K562 (cell line): ENCODE data around the gene AVPI1. TPM values are rescaled to one million over a fixed set of nuclear protein-coding genes. Genes with fewer than 3 reads are reported as not detected.

ENCODE experiments used
- CXXC5 ChIP-seq: fragments of 250-450 bp; sonication (Bioruptor Pico); IDR thresholded peaks from 2 replicates; pipeline ENCODE4 v1.8.0; 2022; ENCODE audit warnings: inconsistent platforms, mild to moderate bottlenecking, moderate library complexity
- GATAD2B ChIP-seq: fragments of 450-650 bp; IDR thresholded peaks from 2 replicates; pipeline ENCODE4 v1.6.1; 2017; ENCODE audit warnings: mild to moderate bottlenecking, borderline replicate concordance
- HLTF ChIP-seq: fragments of 450-650 bp; IDR thresholded peaks from 2 replicates; pipeline ENCODE4 v1.6.1; 2016
- KDM1A ChIP-seq, 2 experiments: fragments of 450-650 bp; IDR thresholded peaks; 2 replicates each; pipeline ENCODE4 v1.6.1; 2016; ENCODE audit warnings: mild to moderate bottlenecking in 2 of 2
- KLF6 ChIP-seq: fragments of 250-450 bp; sonication (Bioruptor Pico); IDR thresholded peaks from 2 replicates; pipeline ENCODE4 v1.4.0; 2020; ENCODE audit warnings: mild to moderate bottlenecking, moderate library complexity, borderline replicate concordance
- MEF2A ChIP-seq: IDR thresholded peaks from 2 replicates; pipeline ENCODE4 v1.6.1; 2011; ENCODE audit warnings: low read depth, mild to moderate bottlenecking, low read length, moderate library complexity; ENCODE audit not compliant: control insufficient read depth
- MYC ChIP-seq, 2 experiments: fragments of 250-450 bp in 1 of 2; sonication (Bioruptor Pico) in 1 of 2; IDR thresholded peaks; 2 replicates each; pipeline versions ENCODE4 v1.5.1 to v1.6.1; 2012 to 2021; ENCODE audit warnings: low read depth in 2 of 2, borderline replicate concordance in 1 of 2, improper control_type of control experiment in 1 of 2, low read length in 1 of 2, mild to moderate bottlenecking in 1 of 2, moderate library complexity in 1 of 2
- NCOR1 ChIP-seq: fragments of 450-650 bp; IDR thresholded peaks from 2 replicates; pipeline ENCODE4 v1.6.1; 2016; ENCODE audit warnings: mild to moderate bottlenecking, moderate library complexity
- NEUROD1 ChIP-seq: fragments of 150-350 bp; IDR thresholded peaks from 2 replicates; pipeline ENCODE4 v1.6.1; 2014; ENCODE audit warnings: borderline replicate concordance, low read length, low read depth; ENCODE audit not compliant: partially characterized antibody
- NFE2L1 ChIP-seq: fragments of 450-650 bp; IDR thresholded peaks from 2 replicates; pipeline ENCODE4 v1.6.1; 2016; ENCODE audit warnings: missing genetic modification characterization, low read depth, mild to moderate bottlenecking, missing compliant biosample characterization, moderate library complexity, borderline replicate concordance
- NR1H2 ChIP-seq: sonication (generic); formaldehyde crosslinking; IDR thresholded peaks from 2 replicates; pipeline ENCODE4 v1.4.0; 2020; ENCODE audit warnings: mild to moderate bottlenecking, missing genetic modification reagents
- RHOXF2B ChIP-seq: fragments of 250-450 bp; sonication (Bioruptor Pico); conservative IDR thresholded peaks from 2 replicates; pipeline ENCODE4 v1.5.1; 2021
- SP1 ChIP-seq: sonication (generic); formaldehyde crosslinking; IDR thresholded peaks from 2 replicates; pipeline ENCODE4 v1.8.1; 2022; ENCODE audit warnings: mild to moderate bottlenecking, missing genetic modification reagents
- TCF7L2 ChIP-seq: fragments of 150-350 bp; IDR thresholded peaks from 2 replicates; pipeline ENCODE4 v1.6.1; 2016; ENCODE audit warnings: low read depth, mild to moderate bottlenecking, low read length, moderate library complexity
- TRIM24 ChIP-seq, 2 experiments: fragments of 450-650 bp; IDR thresholded peaks; 2 replicates each; pipeline ENCODE4 v1.6.1; 2016
- ZNF212 ChIP-seq: fragments of 450-650 bp; formaldehyde crosslinking; IDR thresholded peaks from 2 replicates; pipeline ENCODE4 v1.4.0; 2020; ENCODE audit warnings: mild to moderate bottlenecking
- ZNF764 ChIP-seq: fragments of 250-450 bp; sonication (Bioruptor Pico); IDR thresholded peaks from 2 replicates; pipeline ENCODE4 v1.4.0; 2020; ENCODE audit warnings: low read depth, mild to moderate bottlenecking, moderate library complexity
- ZNF830 ChIP-seq: fragments of 250-450 bp; sonication (Bioruptor Pico); IDR thresholded peaks from 2 replicates; pipeline ENCODE4 v1.5.0; 2021; ENCODE audit warnings: mild to moderate bottlenecking
- ZZZ3 ChIP-seq: fragments of 450-650 bp; IDR thresholded peaks from 2 replicates; pipeline ENCODE4 v1.6.1; 2016; ENCODE audit warnings: antibody characterized with exemption, mild to moderate bottlenecking, moderate library complexity
- polyA plus RNA-seq, 8 experiments: library from polyadenylated mRNA; depleted of rRNA in 4 of 8; stranded (reverse) in 5 of 8; unstranded in 3 of 8; fragments of >200 nt; fragmentation: Nextera tagmentation in 2 of 8; fragmentation: Illumina TruSeq in 1 of 8; extraction: Ambion mirVana in 2 of 8; extraction: Trizol in 1 of 8; gene quantifications; 2 replicates each; pipeline versions ENCODE4 v1.2.1 to v1.2.3, GENCODE V29; 2011 to 2014; ENCODE audit warnings: inconsistent platforms in 1 of 8, missing spikeins in 1 of 8
- total RNA-seq, 7 experiments: library from RNA; depleted of rRNA in 6 of 7; stranded (reverse); fragments of >200 nt in 6 of 7; fragmentation: Illumina TruSeq in 2 of 7; extraction: Trizol in 2 of 7; gene quantifications; 2 replicates each; pipeline versions ENCODE4 v1.2.1 to v1.2.3, GENCODE V29; 2011 to 2021; ENCODE audit warnings: low replicate concordance in 1 of 7
- TF ChIP-seq, protein P1 (sequence below): fragments of 450-650 bp; formaldehyde crosslinking; IDR thresholded peaks from 2 replicates; pipeline ENCODE4 v1.4.0; 2020; ENCODE audit warnings: mild to moderate bottlenecking, mixed read lengths
- TF ChIP-seq, protein P2 (sequence below): fragments of 450-650 bp; IDR thresholded peaks from 2 replicates; pipeline ENCODE4 v1.6.1; 2016; ENCODE audit warnings: antibody characterized with exemption
- TF ChIP-seq, protein P3 (sequence below), 2 experiments: fragments of 250-450 bp in 1 of 2; fragments of 450-650 bp in 1 of 2; sonication (Bioruptor Pico) in 1 of 2; IDR thresholded peaks; 2 replicates each; pipeline versions ENCODE4 v1.6.1 to v1.8.0; 2016 to 2021; ENCODE audit warnings: mild to moderate bottlenecking in 2 of 2, moderate library complexity in 2 of 2, missing compliant biosample characterization in 1 of 2, missing genetic modification characterization in 1 of 2
- TF ChIP-seq, protein P4 (sequence below), 2 experiments: fragments of 450-650 bp; IDR thresholded peaks; 2 replicates each; pipeline ENCODE4 v1.6.1; 2016

AVPI1 gene
- total and polyA plus RNA-seq, 9 of the 15 experiments (the other 6 are each of a cell fraction or from before 2014, with no cell fraction given), result 0.90 to 10.4 (median 7.4) TPM

DNA sequence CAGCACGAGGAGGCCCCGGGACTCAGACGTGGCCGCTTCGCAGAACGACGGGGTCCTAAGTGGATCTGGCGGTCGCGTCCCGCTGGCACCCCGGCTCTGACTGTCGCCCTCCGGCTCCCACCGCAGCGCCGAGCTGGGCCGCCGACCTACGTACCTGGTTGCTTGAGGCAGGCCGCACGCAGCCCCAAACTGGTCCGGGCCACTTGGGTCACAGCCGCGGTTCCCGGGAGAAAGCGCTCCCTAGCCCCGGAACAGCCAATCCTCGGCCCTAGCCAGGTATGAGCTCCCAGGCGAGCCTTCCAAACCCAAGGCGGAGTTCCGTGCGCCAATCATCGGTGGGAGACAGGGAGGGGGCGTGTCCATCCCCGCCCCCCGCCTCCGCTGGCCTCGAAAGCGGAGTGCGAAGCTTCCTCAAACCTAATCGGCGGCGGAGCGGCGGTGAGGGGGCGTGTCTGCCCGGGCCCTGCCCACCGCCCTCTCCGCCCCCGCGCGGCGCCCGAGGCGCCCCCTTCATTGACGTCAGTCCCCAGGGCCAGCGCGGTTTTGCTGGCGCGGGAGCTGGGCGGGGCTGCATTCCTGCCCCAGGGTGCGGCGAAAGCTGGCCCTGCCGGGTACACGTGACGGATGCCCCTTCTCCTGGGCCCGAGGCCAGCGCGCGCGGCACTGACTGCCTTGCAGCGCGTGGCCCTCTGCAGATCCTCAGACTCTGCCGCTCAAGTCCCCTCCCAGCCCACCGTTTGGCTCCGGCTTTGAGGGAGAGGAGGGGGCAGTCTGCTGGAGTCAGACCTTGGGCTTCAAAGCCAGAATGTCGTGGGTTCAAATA is at the start of gene AVPI1 (continued):
- TF ChIP-seq, protein P1, sequence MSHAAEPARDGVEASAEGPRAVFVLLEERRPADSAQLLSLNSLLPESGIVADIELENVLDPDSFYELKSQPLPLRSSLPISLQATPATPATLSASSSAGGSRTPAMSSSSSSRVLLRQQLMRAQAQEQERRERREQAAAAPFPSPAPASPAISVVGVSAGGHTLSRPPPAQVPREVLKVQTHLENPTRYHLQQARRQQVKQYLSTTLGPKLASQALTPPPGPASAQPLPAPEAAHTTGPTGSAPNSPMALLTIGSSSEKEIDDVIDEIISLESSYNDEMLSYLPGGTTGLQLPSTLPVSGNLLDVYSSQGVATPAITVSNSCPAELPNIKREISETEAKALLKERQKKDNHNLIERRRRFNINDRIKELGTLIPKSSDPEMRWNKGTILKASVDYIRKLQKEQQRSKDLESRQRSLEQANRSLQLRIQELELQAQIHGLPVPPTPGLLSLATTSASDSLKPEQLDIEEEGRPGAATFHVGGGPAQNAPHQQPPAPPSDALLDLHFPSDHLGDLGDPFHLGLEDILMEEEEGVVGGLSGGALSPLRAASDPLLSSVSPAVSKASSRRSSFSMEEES (CRISPR knock-in tag), result peak; percentile 26; the same call in 1 of the 2 replicates
- TF ChIP-seq NCOR1 (peak; percentile 9; the same call in 1 of the 2 replicates), KDM1A (IDR thresholded peaks at IDR 0.05) (no peak), HLTF (no peak), ZZZ3 (no peak), ZNF764 (CRISPR knock-in tag) (no peak), MYC (IDR thresholded peaks at IDR 0.05; ENCODE audit: low read depth, low read length) (peak; percentile 83), MYC (CRISPR knock-in tag; IDR thresholded peaks at IDR 0.05; ENCODE audit: borderline replicate concordance, low read depth) (no peak), KLF6 (CRISPR knock-in tag) (peak; percentile 65; the same call in 1 of the 2 replicates), ZNF212 (no peak), RHOXF2B (CRISPR knock-in tag) (no peak), NFE2L1 (tag) (no peak), NEUROD1 (peak; percentile 31), NR1H2 (no peak; the same call in 1 of the 2 replicates), ZNF830 (CRISPR knock-in tag) (no peak), TRIM24 (IDR thresholded peaks at IDR 0.05) (no peak), SP1 (CRISPR knock-in tag) (peak; percentile 94), TCF7L2 (no peak), MEF2A (no peak), GATAD2B (no peak; the same call in 1 of the 2 replicates), CXXC5 (CRISPR knock-in tag) (peak; percentile 81)
- TF ChIP-seq, protein P2, sequence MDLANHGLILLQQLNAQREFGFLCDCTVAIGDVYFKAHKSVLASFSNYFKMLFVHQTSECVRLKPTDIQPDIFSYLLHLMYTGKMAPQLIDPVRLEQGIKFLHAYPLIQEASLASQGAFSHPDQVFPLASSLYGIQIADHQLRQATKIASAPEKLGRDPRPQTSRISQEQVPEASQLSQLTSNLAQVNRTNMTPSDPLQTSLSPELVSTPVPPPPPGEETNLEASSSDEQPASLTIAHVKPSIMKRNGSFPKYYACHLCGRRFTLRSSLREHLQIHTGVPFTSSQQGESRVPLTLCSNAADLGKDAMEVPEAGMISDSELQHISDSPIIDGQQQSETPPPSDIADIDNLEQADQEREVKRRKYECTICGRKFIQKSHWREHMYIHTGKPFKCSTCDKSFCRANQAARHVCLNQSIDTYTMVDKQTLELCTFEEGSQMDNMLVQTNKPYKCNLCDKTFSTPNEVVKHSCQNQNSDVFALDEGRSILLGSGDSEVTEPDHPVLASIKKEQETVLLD, result no peak
- TF ChIP-seq, protein P3, sequence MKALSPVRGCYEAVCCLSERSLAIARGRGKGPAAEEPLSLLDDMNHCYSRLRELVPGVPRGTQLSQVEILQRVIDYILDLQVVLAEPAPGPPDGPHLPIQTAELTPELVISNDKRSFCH (CRISPR knock-in tag; IDR thresholded peaks at IDR 0.05), result no peak
- TF ChIP-seq, protein P3 (tag; IDR thresholded peaks at IDR 0.05), result no peak; the same call in none of the 2 replicates
- TF ChIP-seq, protein P4, sequence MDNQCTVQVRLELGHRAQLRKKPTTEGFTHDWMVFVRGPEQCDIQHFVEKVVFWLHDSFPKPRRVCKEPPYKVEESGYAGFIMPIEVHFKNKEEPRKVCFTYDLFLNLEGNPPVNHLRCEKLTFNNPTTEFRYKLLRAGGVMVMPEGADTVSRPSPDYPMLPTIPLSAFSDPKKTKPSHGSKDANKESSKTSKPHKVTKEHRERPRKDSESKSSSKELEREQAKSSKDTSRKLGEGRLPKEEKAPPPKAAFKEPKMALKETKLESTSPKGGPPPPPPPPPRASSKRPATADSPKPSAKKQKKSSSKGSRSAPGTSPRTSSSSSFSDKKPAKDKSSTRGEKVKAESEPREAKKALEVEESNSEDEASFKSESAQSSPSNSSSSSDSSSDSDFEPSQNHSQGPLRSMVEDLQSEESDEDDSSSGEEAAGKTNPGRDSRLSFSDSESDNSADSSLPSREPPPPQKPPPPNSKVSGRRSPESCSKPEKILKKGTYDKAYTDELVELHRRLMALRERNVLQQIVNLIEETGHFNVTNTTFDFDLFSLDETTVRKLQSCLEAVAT (IDR thresholded peaks at IDR 0.05), result no peak
